Keratinocyte (primary cell): ENCODE data around the gene VAT1. TPM values are rescaled to one million over a fixed set of nuclear protein-coding genes. Genes with fewer than 3 reads are reported as not detected.

Experiments used
- DNase-seq: peaks from one replicate; pipeline ENCODE4 v3.0.0-alpha.2; 2011; ENCODE audit warnings: low read depth, missing footprints, low spot score
- FAIRE-seq: peaks from 2 replicates; lab custom pipeline; 2011; peaks lifted over from hg19 to GRCh38; lab: Jason Lieb, UNC
- H2AFZ ChIP-seq: 2 replicates; pipeline ENCODE4 v1.6.0; 2012; ENCODE audit warnings: low read length, control low read depth, inconsistent platforms; ENCODE audit not compliant: control insufficient read depth
- H3K27ac ChIP-seq: 2 replicates; pipeline ENCODE4 v1.5.1; 2011; ENCODE audit warnings: low read length; ENCODE audit not compliant: control insufficient read depth, insufficient read depth
- H3K27me3 ChIP-seq: 3 replicates; pipeline ENCODE4 v1.6.0; 2011; ENCODE audit warnings: low read length; ENCODE audit not compliant: control insufficient read depth, insufficient read depth; ENCODE audit errors: extremely low read depth
- H3K36me3 ChIP-seq, 2 experiments: 2 replicates in 1 of 2; 3 replicates in 1 of 2; pipeline ENCODE4 v1.5.1; 2011; ENCODE audit warnings: low read length in 2 of 2, mild to moderate bottlenecking in 1 of 2; ENCODE audit not compliant: control insufficient read depth in 2 of 2, insufficient read depth in 2 of 2; ENCODE audit errors: extremely low read depth in 1 of 2
- H3K4me1 ChIP-seq: 3 replicates; pipeline ENCODE4 v1.5.1; 2011; ENCODE audit warnings: low read length; ENCODE audit not compliant: control insufficient read depth, insufficient read depth; ENCODE audit errors: extremely low read depth
- H3K4me2 ChIP-seq: 3 replicates; pipeline ENCODE4 v1.6.0; 2011; ENCODE audit warnings: low read depth, low read length; ENCODE audit not compliant: control insufficient read depth, insufficient read depth; ENCODE audit errors: extremely low read depth
- H3K4me3 ChIP-seq, 3 experiments: fragments of 200-600 bp in 1 of 3; sonication (generic) in 1 of 3; 2 replicates in 2 of 3; 3 replicates in 1 of 3; pipeline ENCODE4 v1.5.1; 2011 to 2016; ENCODE audit warnings: low read length in 3 of 3, mild to moderate bottlenecking in 3 of 3, control low read depth in 2 of 3, inconsistent platforms in 1 of 3, low read depth in 1 of 3, mixed read lengths in 1 of 3, mixed run types in 1 of 3, moderate library complexity in 1 of 3; ENCODE audit not compliant: control insufficient read depth in 2 of 3, insufficient read depth in 2 of 3; ENCODE audit errors: extremely low read depth in 1 of 3
- H3K79me2 ChIP-seq: 2 replicates; pipeline ENCODE4 v1.6.0; 2012; ENCODE audit warnings: low read length; ENCODE audit not compliant: control insufficient read depth, insufficient read depth
- H3K9ac ChIP-seq: 3 replicates; pipeline ENCODE4 v1.6.0; 2011; ENCODE audit warnings: low read length; ENCODE audit not compliant: control insufficient read depth, insufficient read depth; ENCODE audit errors: extremely low read depth
- H3K9me1 ChIP-seq: 3 replicates; pipeline ENCODE4 v1.6.0; 2011; ENCODE audit warnings: low read length; ENCODE audit not compliant: control insufficient read depth, insufficient read depth; ENCODE audit errors: extremely low read depth
- H3K9me3 ChIP-seq: 2 replicates; pipeline ENCODE4 v1.5.1; 2012; ENCODE audit warnings: low read depth, low read length; ENCODE audit not compliant: control insufficient read depth
- H4K20me1 ChIP-seq: 3 replicates; pipeline ENCODE4 v1.6.0; 2011; ENCODE audit warnings: low read length; ENCODE audit not compliant: control insufficient read depth, insufficient read depth; ENCODE audit errors: extremely low read depth
- CTCF ChIP-seq, 3 experiments: IDR thresholded peaks in 1 of 3; conservative IDR thresholded peaks in 1 of 3; optimal IDR thresholded peaks in 1 of 3; 2 replicates in 2 of 3; 3 replicates in 1 of 3; pipeline versions ENCODE3 to v1.5.1; 2011; ENCODE audit warnings: low read length in 3 of 3, mild to moderate bottlenecking in 3 of 3, moderate library complexity in 2 of 3, control low read depth in 1 of 3, inconsistent platforms in 1 of 3; ENCODE audit not compliant: insufficient read depth in 2 of 3; ENCODE audit errors: extremely low read depth in 1 of 3
- EZH2 ChIP-seq: IDR thresholded peaks from one replicate; pipeline ENCODE4 v1.6.1; 2012; ENCODE audit warnings: inconsistent platforms, mild to moderate bottlenecking, low read length, moderate library complexity
- dilution Hi-C: fragments of 300-500 bp; cut with MboI; formaldehyde crosslinking; loops from one replicate; pipeline ENCODE4 v1.7.0; 2020; ENCODE audit warnings: low sequenced_read_pairs; ENCODE audit not compliant: extremely low pct_ligation_motif_present
- polyA plus RNA-seq, 5 experiments: library from polyadenylated mRNA; depleted of rRNA in 3 of 5; stranded (reverse) in 3 of 5; stranded (forward) in 1 of 5; unstranded in 1 of 5; fragments of >200 nt; gene quantifications; 1 replicate in 1 of 5; 2 replicates in 3 of 5; 3 replicates in 1 of 5; pipeline versions ENCODE4 v1.2.1 to v1.2.3, GENCODE V29; 2011 to 2012; ENCODE audit warnings: missing spikeins in 2 of 5, low read depth in 1 of 5, low replicate concordance in 1 of 5

VAT1 gene
- polyA plus RNA-seq, 1 donor (not counting 4 experiments of a cell fraction or from before 2014, with no cell fraction given) = 151 TPM

DNA sequence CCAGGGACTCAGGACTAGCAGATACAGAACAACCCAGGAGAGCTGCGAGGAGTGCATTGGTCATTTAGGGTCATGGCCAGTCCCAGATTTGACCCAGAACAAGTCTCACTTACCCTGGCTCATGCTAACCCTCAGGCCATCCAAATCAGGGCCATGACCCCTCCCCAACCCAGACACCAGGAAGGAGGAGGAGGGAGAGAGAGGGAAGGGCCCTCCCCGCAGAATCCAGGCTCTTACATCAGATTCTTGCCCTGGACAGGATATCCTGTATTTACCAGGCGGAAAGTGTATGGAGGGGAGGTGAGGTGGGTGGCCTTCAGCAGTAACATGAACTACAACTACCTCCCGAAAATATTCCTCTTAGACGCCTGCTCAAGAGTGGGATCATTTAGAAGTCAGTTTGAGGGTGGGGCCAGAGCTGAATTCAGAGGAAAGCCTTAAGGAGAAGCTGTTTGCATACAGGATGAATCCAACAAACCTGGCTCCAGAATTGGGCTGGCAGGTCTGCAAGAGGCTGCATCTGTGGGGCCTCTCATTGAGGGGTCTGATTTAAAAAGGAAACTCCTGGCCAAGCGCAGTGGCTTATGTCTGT, 2.1 kb downstream of the VAT1 start:
- Histone ChIP-seq H3K9ac (no peak overlapping the region), H3K4me3 (no peak overlapping the region), H2AFZ (no peak overlapping the region), H3K4me1 (peaks cover 14% of the 10 kb centered on the region), H3K36me3 (peaks cover 11 to 25% of the 10 kb centered on the region in 2 experiments), H4K20me1 (no peaks in the 10 kb centered on the region), H3K9me1 (no peaks in the 10 kb centered on the region), H3K4me2 (peak overlapping the region; percentile 10), H3K27me3 (peaks cover 5% of the 10 kb centered on the region), H3K79me2 (peaks cover 20% of the 10 kb centered on the region), H3K9me3 (no peaks in the 10 kb centered on the region), H3K27ac (no peak overlapping the region)
- FAIRE-seq (no peak), DNase-seq (no peak)
- TF ChIP-seq EZH2 (no peak), CTCF (optimal IDR thresholded peaks at IDR 0.05 in 1 of 3, IDR thresholded peaks at IDR 0.05 in 1 of 3, conservative IDR thresholded peaks at IDR 0.05 in 1 of 3; ENCODE audit: extremely low read depth in 1 of 3, insufficient read depth in 2 of 3, low read length in 3 of 3) (no peak)
- dilution Hi-C loops = no loop called here

DNA sequence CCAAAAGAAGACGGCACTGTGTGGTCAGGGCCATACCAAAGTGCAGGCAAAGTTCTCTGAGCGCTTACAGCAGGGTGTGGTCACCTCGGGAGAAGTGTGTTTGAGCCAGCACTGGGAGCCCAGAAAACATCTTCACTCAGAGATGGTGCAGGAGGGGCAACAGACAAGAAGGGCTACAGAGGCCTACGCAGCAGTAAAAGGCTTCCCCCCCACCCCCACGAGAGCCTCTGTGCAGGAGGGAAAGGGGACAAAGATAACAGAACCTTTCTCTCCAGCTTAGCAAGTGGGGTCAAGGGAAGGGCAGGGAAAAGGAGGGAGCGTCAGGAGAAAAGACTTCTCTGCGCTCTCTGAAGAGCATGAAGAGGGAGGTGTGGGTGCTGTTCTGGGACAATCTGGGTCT, 2.8 kb downstream of the VAT1 start:
- no peak for DNase-seq
- peaks cover 16 to 27% of the 10 kb centered on the region in 2 experiments for H3K36me3 ChIP-seq

More for the DNA sequence above, 2.8 kb downstream of the VAT1 start:
- Histone ChIP-seq H3K27me3 (peaks cover under 1% of the 10 kb centered on the region), H3K4me1 (peaks cover 14% of the 10 kb centered on the region), H3K9me1 (no peaks in the 10 kb centered on the region), H3K9me3 (no peaks in the 10 kb centered on the region), H3K27ac (no peak overlapping the region), H3K4me3 (no peak overlapping the region), H2AFZ (no peak overlapping the region), H3K4me2 (no peak overlapping the region), H3K9ac (no peak overlapping the region), H4K20me1 (no peaks in the 10 kb centered on the region), H3K79me2 (peaks cover 20% of the 10 kb centered on the region)
- TF ChIP-seq CTCF (optimal IDR thresholded peaks at IDR 0.05 in 1 of 3, IDR thresholded peaks at IDR 0.05 in 1 of 3, conservative IDR thresholded peaks at IDR 0.05 in 1 of 3; ENCODE audit: extremely low read depth in 1 of 3, insufficient read depth in 2 of 3, low read length in 3 of 3) = no peak
- TF ChIP-seq EZH2 = no peak
- dilution Hi-C loops = no loop called here
- FAIRE-seq = no peak
